IMR-90 (cell line): ENCODE results near the gene ZFYVE28.

ENCODE experiments used
- BHLHE40 ChIP-seq: fragments of 150-350 bp; IDR thresholded peaks from 2 replicates; pipeline ENCODE4 v1.6.1; 2016; ENCODE audit warnings: mild to moderate bottlenecking, low read depth, low read length
- CEBPB ChIP-seq: IDR thresholded peaks from 2 replicates; pipeline ENCODE4 v1.6.1; 2012; ENCODE audit warnings: low read depth, low read length, improper control_type of control experiment
- CHD1 ChIP-seq: IDR thresholded peaks from 2 replicates; pipeline ENCODE4 v1.6.1; 2012; ENCODE audit warnings: low read depth, low read length, improper control_type of control experiment
- CTCF ChIP-seq: conservative IDR thresholded peaks from 2 replicates; pipeline ENCODE4 v1.5.1; 2012; ENCODE audit warnings: mild to moderate bottlenecking, low read depth, low read length, improper control_type of control experiment
- ELK1 ChIP-seq: fragments of 150-350 bp; IDR thresholded peaks from 2 replicates; pipeline ENCODE4 v1.6.1; 2016; ENCODE audit warnings: low read depth, mild to moderate bottlenecking, low read length, moderate library complexity, borderline replicate concordance
- MAZ ChIP-seq: IDR thresholded peaks from 2 replicates; pipeline ENCODE4 v1.6.1; 2012; ENCODE audit warnings: low read depth, mild to moderate bottlenecking, low read length, improper control_type of control experiment, moderate library complexity, borderline replicate concordance
- MXI1 ChIP-seq: IDR thresholded peaks from 2 replicates; pipeline ENCODE4 v1.6.1; 2012; ENCODE audit warnings: low read depth, mild to moderate bottlenecking, low read length, moderate library complexity, borderline replicate concordance
- POLR2A ChIP-seq: IDR thresholded peaks from 2 replicates; pipeline ENCODE4 v1.6.1; 2012; ENCODE audit warnings: mild to moderate bottlenecking, low read depth, low read length
- RAD21 ChIP-seq: IDR thresholded peaks from 2 replicates; pipeline ENCODE4 v1.6.1; 2012; ENCODE audit warnings: low read length, improper control_type of control experiment
- RFX5 ChIP-seq: IDR thresholded peaks from 2 replicates; pipeline ENCODE4 v1.8.0; 2012; ENCODE audit warnings: low read depth, mild to moderate bottlenecking, low read length, moderate library complexity
- SMC3 ChIP-seq: fragments of 150-350 bp; IDR thresholded peaks from 2 replicates; pipeline ENCODE4 v1.6.1; 2016; ENCODE audit warnings: low read depth, mild to moderate bottlenecking, antibody characterized with exemption, low read length, moderate library complexity
- USF2 ChIP-seq: fragments of 150-350 bp; IDR thresholded peaks from 2 replicates; pipeline ENCODE4 v1.6.1; 2017; ENCODE audit warnings: mild to moderate bottlenecking, antibody characterized with exemption, low read length, low read depth

- TF ChIP-seq CEBPB (no peak), CTCF (no peak), MXI1 (no peak), POLR2A (no peak), ELK1 (no peak), BHLHE40 (no peak), MAZ (no peak), CHD1 (no peak), USF2 (no peak), SMC3 (no peak), RAD21 (no peak), RFX5 (no peak)
Observed at GRCh38 chr4:2372488-2373030, 45.9 kb downstream of the ZFYVE28 start.
